Measurements from ENCODE around the gene TBC1D25.

TBC1D25 gene

DNA sequence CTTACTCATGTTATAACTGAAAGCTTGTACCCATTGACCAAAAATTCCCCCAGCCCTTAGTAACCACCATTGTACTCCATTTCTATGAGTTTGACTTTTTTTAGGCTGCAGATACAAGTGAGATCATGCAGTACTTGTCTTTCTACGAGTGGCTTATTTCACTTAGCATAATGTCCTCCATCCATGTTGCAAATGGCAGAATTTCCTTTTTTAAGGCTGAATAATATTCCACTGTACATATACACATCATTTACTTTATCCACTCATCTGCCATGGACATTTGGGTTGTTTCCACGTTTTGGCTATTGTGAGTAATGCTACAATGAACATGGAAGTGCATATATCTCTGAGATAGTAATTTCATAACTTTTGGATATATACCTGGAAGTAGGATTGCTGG is 45.2 kb downstream of the TBC1D25 start:
- POLR2A ChIA-PET = no interaction called here
- Histone ChIP-seq H3K4me3 (ENCODE audit: control insufficient read depth in 1 of 7, extremely low read depth in 1 of 7, insufficient read depth in 4 of 7, low read depth in 2 of 7, low read length in 6 of 7) (no peak overlapping the region), H3K36me3 (ENCODE audit: control insufficient read depth in 4 of 4, insufficient read depth in 4 of 4, low read length in 3 of 4) (no peaks in the 10 kb centered on the region), H3K27ac (ENCODE audit: insufficient read depth in 1 of 2, low read depth in 1 of 2, low read length in 2 of 2, poor library complexity in 1 of 2, severe bottlenecking in 2 of 2) (no peak overlapping the region), H3K9me3 (ENCODE audit: control extremely low read depth in 1 of 5, control insufficient read depth in 4 of 5, insufficient read depth in 2 of 5, low read depth in 1 of 5, low read length in 4 of 5) (no peaks in the 10 kb centered on the region), H3K4me1 (ENCODE audit: control extremely low read depth in 1 of 4, control insufficient read depth in 4 of 4, insufficient read depth in 4 of 4, low read length in 3 of 4) (no peaks in the 10 kb centered on the region), H3K27me3 (replicated peaks in 2 of 5; ENCODE audit: control insufficient read depth in 4 of 5, insufficient read depth in 5 of 5, low read length in 4 of 5) (no peaks in the 10 kb centered on the region)
- CTCF ChIA-PET = interaction anchor here (0.6 to 1.4 kb wide), 3 partner anchors 10 to 234 kb away, joined by 3 to 4 read pairs (median 3); partner anchors contain the start of gene RBM3
- no peak for DNase-seq
- WGBS (ENCODE audit: insufficient coverage) = no CpG with 5 or more reads among the region's 2 CpGs

GRCh38 chrX:48589482-48590162 is 50.1 kb downstream of the TBC1D25 start:
- H3K27me3 ChIP-seq (replicated peaks in 2 of 5; ENCODE audit: control insufficient read depth in 4 of 5, insufficient read depth in 5 of 5, low read length in 4 of 5) = no peaks in the 10 kb centered on the region
- H3K27ac ChIP-seq (ENCODE audit: insufficient read depth in 1 of 2, low read depth in 1 of 2, low read length in 2 of 2, poor library complexity in 1 of 2, severe bottlenecking in 2 of 2) = peak overlapping the region in 1 of 2 experiments; percentile 43
- H3K36me3 ChIP-seq (ENCODE audit: control insufficient read depth in 4 of 4, insufficient read depth in 4 of 4, low read length in 3 of 4) = no peaks in the 10 kb centered on the region
- no peaks in the 10 kb centered on the region for H3K9me3 ChIP-seq (ENCODE audit: control extremely low read depth in 1 of 5, control insufficient read depth in 4 of 5, insufficient read depth in 2 of 5, low read depth in 1 of 5, low read length in 4 of 5)
- H3K4me1 ChIP-seq (ENCODE audit: control extremely low read depth in 1 of 4, control insufficient read depth in 4 of 4, insufficient read depth in 4 of 4, low read length in 3 of 4) = peaks cover 0 to 4% (median 2%) of the 10 kb centered on the region in 4 experiments
- H3K4me3 ChIP-seq (ENCODE audit: control insufficient read depth in 1 of 7, extremely low read depth in 1 of 7, insufficient read depth in 4 of 7, low read depth in 2 of 7, low read length in 6 of 7) = no peak overlapping the region
- ChIA-PET POLR2A (no interaction called here), CTCF (no interaction called here)
- no peak for DNase-seq
- WGBS (ENCODE audit: insufficient coverage) = 83% methylated on average over 8 of the region's 13 CpGs

DNA sequence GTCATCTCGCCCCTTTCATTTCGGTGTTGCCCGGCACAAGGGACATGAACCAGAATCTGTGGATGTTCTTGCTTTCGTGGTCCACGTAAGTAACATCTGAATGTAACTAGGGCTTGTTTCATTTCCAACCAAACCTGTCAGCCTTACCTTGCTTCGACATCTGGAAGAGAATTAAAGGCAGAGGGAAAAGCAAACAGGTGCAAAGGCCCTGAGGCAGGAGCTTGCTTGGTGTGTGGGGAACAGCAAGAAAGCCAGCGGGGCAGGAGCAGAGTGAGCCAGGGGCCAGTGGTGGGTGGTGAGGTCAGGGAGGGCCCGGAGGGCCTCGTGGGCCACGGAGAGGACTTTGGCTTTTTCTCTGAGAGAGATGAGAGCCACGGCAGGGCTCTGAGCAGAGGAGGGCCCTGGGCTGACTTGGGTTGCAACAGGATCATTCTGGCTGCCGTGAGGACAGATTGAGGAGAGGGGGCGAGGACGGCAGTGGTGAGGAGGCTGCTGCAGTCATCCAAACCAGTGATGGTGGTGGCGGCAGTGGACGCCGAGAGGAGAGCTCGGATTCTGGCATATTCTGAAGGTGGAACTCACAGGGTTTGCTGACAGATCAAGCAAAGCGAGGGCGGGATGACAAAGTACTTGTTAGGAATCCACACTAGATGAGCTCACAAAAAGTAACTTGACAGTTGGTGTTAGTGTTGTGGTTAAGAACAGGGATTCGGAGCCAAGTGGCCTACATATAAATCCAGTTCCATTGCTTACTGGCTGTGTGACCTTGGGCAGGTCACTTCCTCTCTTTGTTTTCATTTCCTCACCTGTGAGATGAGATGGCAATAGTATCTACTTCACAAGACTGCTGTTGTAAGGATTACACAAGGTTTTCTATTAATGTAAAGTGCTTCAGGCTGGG is 50.9 kb downstream of the TBC1D25 start:
- Histone ChIP-seq H3K27ac (ENCODE audit: insufficient read depth in 1 of 2, low read depth in 1 of 2, low read length in 2 of 2, poor library complexity in 1 of 2, severe bottlenecking in 2 of 2) (peak overlapping the region in 1 of 2 experiments; percentile 43), H3K4me3 (ENCODE audit: control insufficient read depth in 1 of 7, extremely low read depth in 1 of 7, insufficient read depth in 4 of 7, low read depth in 2 of 7, low read length in 6 of 7) (no peak overlapping the region), H3K9me3 (ENCODE audit: control extremely low read depth in 1 of 5, control insufficient read depth in 4 of 5, insufficient read depth in 2 of 5, low read depth in 1 of 5, low read length in 4 of 5) (no peaks in the 10 kb centered on the region), H3K4me1 (ENCODE audit: control extremely low read depth in 1 of 4, control insufficient read depth in 4 of 4, insufficient read depth in 4 of 4, low read length in 3 of 4) (peaks cover 0 to 4% (median 2%) of the 10 kb centered on the region in 4 experiments), H3K36me3 (ENCODE audit: control insufficient read depth in 4 of 4, insufficient read depth in 4 of 4, low read length in 3 of 4) (no peaks in the 10 kb centered on the region), H3K27me3 (replicated peaks in 2 of 5; ENCODE audit: control insufficient read depth in 4 of 5, insufficient read depth in 5 of 5, low read length in 4 of 5) (no peaks in the 10 kb centered on the region)
- 92% methylated on average over 17 of the region's 21 CpGs for WGBS (ENCODE audit: insufficient coverage)
- ChIA-PET CTCF (no interaction called here), POLR2A (no interaction called here)
- no peak for DNase-seq

GRCh38 chrX:48591255-48591791 is 51.8 kb downstream of the TBC1D25 start:
- Histone ChIP-seq H3K4me3 (ENCODE audit: control insufficient read depth in 1 of 7, extremely low read depth in 1 of 7, insufficient read depth in 4 of 7, low read depth in 2 of 7, low read length in 6 of 7) (no peak overlapping the region), H3K27ac (ENCODE audit: insufficient read depth in 1 of 2, low read depth in 1 of 2, low read length in 2 of 2, poor library complexity in 1 of 2, severe bottlenecking in 2 of 2) (no peak overlapping the region), H3K27me3 (replicated peaks in 2 of 5; ENCODE audit: control insufficient read depth in 4 of 5, insufficient read depth in 5 of 5, low read length in 4 of 5) (no peaks in the 10 kb centered on the region), H3K36me3 (ENCODE audit: control insufficient read depth in 4 of 4, insufficient read depth in 4 of 4, low read length in 3 of 4) (no peaks in the 10 kb centered on the region), H3K4me1 (ENCODE audit: control extremely low read depth in 1 of 4, control insufficient read depth in 4 of 4, insufficient read depth in 4 of 4, low read length in 3 of 4) (peaks cover 0 to 5% (median 3%) of the 10 kb centered on the region in 4 experiments), H3K9me3 (ENCODE audit: control extremely low read depth in 1 of 5, control insufficient read depth in 4 of 5, insufficient read depth in 2 of 5, low read depth in 1 of 5, low read length in 4 of 5) (no peaks in the 10 kb centered on the region)
- POLR2A ChIA-PET = no interaction called here
- DNase-seq = no peak
- CTCF ChIA-PET = no interaction called here
- 68% methylated on average over 3 of the region's 9 CpGs for WGBS (ENCODE audit: insufficient coverage)

DNA sequence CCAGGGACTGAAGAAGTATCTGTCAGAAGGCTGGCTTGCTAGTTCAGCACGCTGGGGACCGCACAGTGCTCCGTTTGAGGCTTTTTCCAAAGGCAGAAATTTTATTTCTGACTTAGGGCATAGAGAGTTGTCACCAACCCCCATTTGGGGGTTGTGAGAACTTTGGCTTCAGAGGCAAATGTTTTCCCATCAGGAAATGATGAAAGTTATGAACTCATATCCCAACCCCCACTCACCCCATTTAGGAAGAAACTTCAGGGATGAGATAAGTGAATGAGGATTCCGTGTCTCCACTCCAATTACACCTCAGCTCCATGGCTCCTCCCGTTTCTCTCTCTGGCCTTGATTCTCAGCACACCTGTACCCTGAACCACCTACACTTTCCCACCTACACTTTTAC is 53.5 kb downstream of the TBC1D25 start:
- no peak overlapping the region for H3K27ac ChIP-seq (ENCODE audit: insufficient read depth in 1 of 2, low read depth in 1 of 2, low read length in 2 of 2, poor library complexity in 1 of 2, severe bottlenecking in 2 of 2)
- no peak for DNase-seq
- no peaks in the 10 kb centered on the region for H3K36me3 ChIP-seq (ENCODE audit: control insufficient read depth in 4 of 4, insufficient read depth in 4 of 4, low read length in 3 of 4)
- peaks cover 0 to 7% (median 4%) of the 10 kb centered on the region in 4 experiments for H3K4me1 ChIP-seq (ENCODE audit: control extremely low read depth in 1 of 4, control insufficient read depth in 4 of 4, insufficient read depth in 4 of 4, low read length in 3 of 4)
- H3K27me3 ChIP-seq (replicated peaks in 2 of 5; ENCODE audit: control insufficient read depth in 4 of 5, insufficient read depth in 5 of 5, low read length in 4 of 5) = no peaks in the 10 kb centered on the region
- no peak overlapping the region for H3K4me3 ChIP-seq (ENCODE audit: control insufficient read depth in 1 of 7, extremely low read depth in 1 of 7, insufficient read depth in 4 of 7, low read depth in 2 of 7, low read length in 6 of 7)
- CTCF ChIA-PET = no interaction called here
- POLR2A ChIA-PET = no interaction called here
- no peaks in the 10 kb centered on the region for H3K9me3 ChIP-seq (ENCODE audit: control extremely low read depth in 1 of 5, control insufficient read depth in 4 of 5, insufficient read depth in 2 of 5, low read depth in 1 of 5, low read length in 4 of 5)
- 85% methylated on average over 4 of the region's 5 CpGs for WGBS (ENCODE audit: insufficient coverage)

DNA sequence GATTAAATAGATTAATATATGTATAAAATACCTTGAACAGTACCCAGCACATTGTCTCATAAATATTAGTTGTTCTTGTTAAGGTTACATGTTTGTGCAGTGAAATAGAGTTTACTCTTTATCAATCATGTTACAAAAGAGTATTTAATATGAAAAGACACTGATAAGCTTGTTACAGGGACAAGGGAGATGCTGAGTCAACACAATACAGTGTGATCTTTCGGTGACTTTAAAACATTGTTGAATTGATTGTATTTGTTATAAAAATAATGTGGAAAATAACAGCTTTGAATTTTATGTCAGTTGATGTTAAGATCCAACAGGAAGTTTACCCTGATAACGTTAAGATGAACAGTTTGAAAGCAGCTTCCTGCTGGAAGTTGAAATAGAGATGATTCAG is 56.4 kb downstream of the TBC1D25 start:
- no peak overlapping the region for H3K27ac ChIP-seq (ENCODE audit: insufficient read depth in 1 of 2, low read depth in 1 of 2, low read length in 2 of 2, poor library complexity in 1 of 2, severe bottlenecking in 2 of 2)
- no peak for DNase-seq
- peaks cover 0 to 14% (median 8%) of the 10 kb centered on the region in 4 experiments for H3K4me1 ChIP-seq (ENCODE audit: control extremely low read depth in 1 of 4, control insufficient read depth in 4 of 4, insufficient read depth in 4 of 4, low read length in 3 of 4)
- H3K27me3 ChIP-seq (replicated peaks in 2 of 5; ENCODE audit: control insufficient read depth in 4 of 5, insufficient read depth in 5 of 5, low read length in 4 of 5) = no peaks in the 10 kb centered on the region
- no peaks in the 10 kb centered on the region for H3K9me3 ChIP-seq (ENCODE audit: control extremely low read depth in 1 of 5, control insufficient read depth in 4 of 5, insufficient read depth in 2 of 5, low read depth in 1 of 5, low read length in 4 of 5)
- CTCF ChIA-PET = interaction anchor here (1.3 kb wide), 1 partner anchor 17 kb away, joined by 3 read pairs; no protein-coding TSS in a partner anchor
- peaks cover 0 to 17% (median 11%) of the 10 kb centered on the region in 4 experiments for H3K36me3 ChIP-seq (ENCODE audit: control insufficient read depth in 4 of 4, insufficient read depth in 4 of 4, low read length in 3 of 4)
- no peak overlapping the region for H3K4me3 ChIP-seq (ENCODE audit: control insufficient read depth in 1 of 7, extremely low read depth in 1 of 7, insufficient read depth in 4 of 7, low read depth in 2 of 7, low read length in 6 of 7)
- WGBS (ENCODE audit: insufficient coverage) = 39% methylated on average over 2 of the region's 2 CpGs
- POLR2A ChIA-PET = interaction anchor here (1.6 kb wide), 1 partner anchor 17 kb away, joined by 5 read pairs; no protein-coding TSS in a partner anchor

All from common myeloid progenitor, CD34-positive (primary cell).